ENCODE data around the gene WDPCP.

DNA sequence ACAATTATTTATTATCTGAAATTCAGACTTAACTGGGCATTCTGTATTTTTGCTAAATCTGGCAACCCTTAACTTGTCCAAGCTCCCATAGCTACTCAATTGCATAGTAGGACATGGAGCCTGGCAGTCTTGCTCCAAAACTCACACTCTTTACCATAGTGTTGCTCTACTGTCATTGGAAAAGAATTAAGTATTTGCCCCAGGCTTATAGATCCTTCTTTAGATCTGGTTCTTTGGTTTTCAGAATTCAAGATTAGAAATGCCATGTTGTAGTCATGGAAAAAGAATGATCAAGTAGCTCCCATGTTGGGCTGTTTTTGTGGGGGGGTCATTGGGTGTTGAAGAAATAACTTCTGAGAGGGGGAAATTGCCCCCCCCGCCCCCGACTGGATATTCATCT lies 240.9 kb downstream of the WDPCP start:
- no peak for TF ChIP-seq GABPA (IDR thresholded peaks at IDR 0.05 in 1 of 2, conservative IDR thresholded peaks at IDR 0.05 in 1 of 2)
- TF ChIP-seq, protein P1, sequence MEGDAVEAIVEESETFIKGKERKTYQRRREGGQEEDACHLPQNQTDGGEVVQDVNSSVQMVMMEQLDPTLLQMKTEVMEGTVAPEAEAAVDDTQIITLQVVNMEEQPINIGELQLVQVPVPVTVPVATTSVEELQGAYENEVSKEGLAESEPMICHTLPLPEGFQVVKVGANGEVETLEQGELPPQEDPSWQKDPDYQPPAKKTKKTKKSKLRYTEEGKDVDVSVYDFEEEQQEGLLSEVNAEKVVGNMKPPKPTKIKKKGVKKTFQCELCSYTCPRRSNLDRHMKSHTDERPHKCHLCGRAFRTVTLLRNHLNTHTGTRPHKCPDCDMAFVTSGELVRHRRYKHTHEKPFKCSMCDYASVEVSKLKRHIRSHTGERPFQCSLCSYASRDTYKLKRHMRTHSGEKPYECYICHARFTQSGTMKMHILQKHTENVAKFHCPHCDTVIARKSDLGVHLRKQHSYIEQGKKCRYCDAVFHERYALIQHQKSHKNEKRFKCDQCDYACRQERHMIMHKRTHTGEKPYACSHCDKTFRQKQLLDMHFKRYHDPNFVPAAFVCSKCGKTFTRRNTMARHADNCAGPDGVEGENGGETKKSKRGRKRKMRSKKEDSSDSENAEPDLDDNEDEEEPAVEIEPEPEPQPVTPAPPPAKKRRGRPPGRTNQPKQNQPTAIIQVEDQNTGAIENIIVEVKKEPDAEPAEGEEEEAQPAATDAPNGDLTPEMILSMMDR (IDR thresholded peaks at IDR 0.05; ENCODE audit: low read depth, low read length, missing input control): no peak
- TF ChIP-seq EGR1 (IDR thresholded peaks at IDR 0.05; ENCODE audit: low read depth in 2 of 2): no peak
- TF ChIP-seq, protein P2, sequence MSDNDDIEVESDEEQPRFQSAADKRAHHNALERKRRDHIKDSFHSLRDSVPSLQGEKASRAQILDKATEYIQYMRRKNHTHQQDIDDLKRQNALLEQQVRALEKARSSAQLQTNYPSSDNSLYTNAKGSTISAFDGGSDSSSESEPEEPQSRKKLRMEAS (IDR thresholded peaks at IDR 0.05): no peak
- no peak for TF ChIP-seq RAD21 (IDR thresholded peaks at IDR 0.05)
- no peak for TF ChIP-seq TAF1 (conservative IDR thresholded peaks at IDR 0.05)
- TF ChIP-seq, protein P3, sequence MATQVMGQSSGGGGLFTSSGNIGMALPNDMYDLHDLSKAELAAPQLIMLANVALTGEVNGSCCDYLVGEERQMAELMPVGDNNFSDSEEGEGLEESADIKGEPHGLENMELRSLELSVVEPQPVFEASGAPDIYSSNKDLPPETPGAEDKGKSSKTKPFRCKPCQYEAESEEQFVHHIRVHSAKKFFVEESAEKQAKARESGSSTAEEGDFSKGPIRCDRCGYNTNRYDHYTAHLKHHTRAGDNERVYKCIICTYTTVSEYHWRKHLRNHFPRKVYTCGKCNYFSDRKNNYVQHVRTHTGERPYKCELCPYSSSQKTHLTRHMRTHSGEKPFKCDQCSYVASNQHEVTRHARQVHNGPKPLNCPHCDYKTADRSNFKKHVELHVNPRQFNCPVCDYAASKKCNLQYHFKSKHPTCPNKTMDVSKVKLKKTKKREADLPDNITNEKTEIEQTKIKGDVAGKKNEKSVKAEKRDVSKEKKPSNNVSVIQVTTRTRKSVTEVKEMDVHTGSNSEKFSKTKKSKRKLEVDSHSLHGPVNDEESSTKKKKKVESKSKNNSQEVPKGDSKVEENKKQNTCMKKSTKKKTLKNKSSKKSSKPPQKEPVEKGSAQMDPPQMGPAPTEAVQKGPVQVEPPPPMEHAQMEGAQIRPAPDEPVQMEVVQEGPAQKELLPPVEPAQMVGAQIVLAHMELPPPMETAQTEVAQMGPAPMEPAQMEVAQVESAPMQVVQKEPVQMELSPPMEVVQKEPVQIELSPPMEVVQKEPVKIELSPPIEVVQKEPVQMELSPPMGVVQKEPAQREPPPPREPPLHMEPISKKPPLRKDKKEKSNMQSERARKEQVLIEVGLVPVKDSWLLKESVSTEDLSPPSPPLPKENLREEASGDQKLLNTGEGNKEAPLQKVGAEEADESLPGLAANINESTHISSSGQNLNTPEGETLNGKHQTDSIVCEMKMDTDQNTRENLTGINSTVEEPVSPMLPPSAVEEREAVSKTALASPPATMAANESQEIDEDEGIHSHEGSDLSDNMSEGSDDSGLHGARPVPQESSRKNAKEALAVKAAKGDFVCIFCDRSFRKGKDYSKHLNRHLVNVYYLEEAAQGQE (IDR thresholded peaks at IDR 0.05): no peak
- TF ChIP-seq ZBTB33 (IDR thresholded peaks at IDR 0.05): no peak
